MV-4-11 (cell line): Measurements from ENCODE around the gene RAI14.

Source experiments
- DNase-seq: peaks from one replicate; lab custom pipeline; 2025; lab: John Stamatoyannopoulos, UW

Gene RAI14

DNA sequence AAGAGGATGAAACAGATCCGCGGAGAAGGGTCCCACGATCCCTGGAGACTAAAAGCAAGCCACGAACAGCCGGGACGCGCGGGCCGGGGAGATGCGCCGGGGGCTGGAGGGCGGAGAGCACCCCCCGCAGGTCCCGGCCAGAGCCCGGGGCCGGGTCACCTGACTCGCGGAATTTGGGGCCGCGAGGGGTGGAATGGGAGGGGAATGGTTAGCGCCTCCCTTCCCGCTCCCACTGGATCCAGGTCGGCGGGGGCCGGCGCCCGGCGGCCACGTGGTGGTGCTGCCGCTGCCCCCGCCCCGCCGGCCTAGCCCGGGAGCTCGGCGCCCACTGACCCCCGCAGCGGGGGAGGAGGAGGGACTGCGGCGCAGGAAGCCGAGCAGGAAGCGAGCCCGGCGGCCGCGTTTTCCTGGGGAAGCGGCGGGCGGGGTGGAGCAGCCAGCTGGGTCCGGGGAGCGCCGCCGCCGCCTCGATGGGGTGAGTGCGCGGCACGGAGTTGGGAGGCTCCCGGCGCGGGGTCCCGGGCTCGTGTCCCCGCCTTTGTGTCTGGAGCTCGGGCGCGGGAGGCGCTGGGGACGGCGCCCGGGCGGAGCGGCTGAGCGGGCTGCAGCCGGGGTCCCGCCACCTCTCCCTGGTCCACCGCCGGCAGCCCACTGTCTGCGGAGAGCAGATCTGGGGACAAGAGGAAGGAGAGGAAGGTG, at the start of gene RAI14:
RAI14 (plus strand) TSS at position 328 of the 699 bp plus-strand sequence. CDS start 30,592 bp downstream, outside the sequence.
- no peak for DNase-seq

DNA sequence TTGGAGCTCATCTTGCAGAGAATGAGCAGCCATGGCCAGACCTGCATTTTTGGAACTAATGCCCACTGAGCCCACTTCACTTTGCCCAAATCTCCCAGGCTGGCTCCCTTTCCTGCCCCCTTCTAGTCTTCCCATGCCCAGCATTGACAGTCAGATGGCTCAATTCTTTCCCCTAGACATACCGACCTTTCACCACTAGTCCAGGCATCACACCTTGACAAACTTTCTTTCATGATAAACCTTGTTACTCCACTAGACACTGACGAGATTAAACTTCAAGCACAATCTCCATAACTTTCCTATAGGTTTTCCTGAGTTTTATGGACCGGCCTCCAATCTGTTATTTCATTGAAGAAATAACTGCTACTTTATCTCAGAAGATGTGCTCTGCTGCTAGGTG, 47.8 kb upstream of the RAI14 start:
- no peak for DNase-seq

DNA sequence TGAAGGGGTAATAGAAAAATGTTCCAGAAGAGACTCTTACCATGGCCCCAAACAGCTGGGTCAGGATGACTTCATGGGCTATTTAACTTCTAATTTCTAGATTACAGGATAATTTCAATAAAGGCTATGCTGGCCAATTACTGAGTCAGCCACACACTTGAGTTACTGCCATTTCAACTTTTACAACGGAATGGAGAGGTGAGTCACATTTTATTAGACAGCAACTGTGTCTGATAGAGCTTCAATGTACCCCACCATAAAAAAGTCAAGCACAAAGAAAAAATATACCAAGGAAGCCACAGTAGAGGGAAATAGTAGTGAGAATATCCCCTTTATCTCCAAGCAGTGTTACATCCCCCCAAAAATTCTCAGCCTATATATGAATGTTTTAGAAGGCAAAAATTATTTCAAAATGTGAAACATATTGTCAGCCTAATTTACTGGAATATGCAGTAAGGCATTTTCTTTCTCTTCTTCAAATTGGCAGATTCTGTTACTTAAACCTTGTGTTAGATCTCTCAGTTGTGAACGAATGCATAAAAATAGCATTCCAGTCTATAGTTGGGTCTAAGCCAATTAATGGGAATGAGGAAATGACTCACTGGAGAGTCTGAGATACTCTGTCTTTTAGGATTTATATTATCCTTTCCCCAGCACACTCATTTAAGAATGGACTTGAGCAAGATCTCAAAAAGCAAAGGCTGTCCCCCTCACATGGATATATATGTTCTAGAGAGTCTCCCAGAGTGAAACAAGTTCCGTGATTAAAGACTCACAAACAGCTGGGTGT, 47.1 kb upstream of the RAI14 start:
- no peak for DNase-seq

DNA sequence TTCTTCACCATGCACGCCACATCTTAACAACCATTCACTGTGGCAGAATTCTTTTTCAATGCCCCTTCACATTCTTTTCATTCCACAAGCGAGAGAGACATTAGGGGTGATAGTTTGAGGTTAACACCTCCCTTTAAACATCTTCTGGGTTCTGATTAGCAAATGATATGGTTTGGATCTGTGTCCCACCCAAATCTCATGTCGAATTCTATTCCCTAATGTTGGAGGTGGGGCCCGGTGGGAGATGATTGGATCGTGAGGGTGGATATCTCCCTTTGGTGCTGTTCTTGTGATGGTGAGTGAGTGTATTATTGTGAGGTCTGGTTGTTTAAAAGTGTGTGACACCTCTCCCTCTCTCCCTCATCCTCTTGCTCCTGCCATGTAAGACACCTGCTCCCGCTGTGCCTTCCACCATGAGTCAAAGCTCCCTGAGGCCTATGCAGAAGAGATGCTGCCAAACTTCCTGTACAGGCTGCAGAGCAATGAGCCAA, 46.1 kb upstream of the RAI14 start:
- no peak for DNase-seq

DNA sequence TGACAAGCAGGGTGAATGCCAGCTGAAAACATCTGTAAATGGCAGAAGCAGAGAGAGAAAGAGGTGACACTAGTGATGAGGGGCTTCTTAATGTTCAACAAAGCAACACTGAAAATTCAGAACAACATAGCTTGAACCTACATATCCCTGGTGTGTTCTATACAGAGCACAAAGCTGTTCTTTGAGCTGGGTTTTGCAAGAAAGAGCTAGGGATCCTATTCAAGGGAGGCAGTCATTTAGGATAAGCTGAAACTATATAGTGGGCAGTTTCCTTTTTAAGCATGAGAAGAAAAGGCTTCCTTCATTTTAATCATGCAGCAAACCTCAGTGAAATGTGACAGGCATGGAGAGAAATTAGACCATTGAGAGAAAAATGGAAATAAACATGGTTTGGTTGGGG, 45.6 kb upstream of the RAI14 start:
- no peak for DNase-seq

DNA sequence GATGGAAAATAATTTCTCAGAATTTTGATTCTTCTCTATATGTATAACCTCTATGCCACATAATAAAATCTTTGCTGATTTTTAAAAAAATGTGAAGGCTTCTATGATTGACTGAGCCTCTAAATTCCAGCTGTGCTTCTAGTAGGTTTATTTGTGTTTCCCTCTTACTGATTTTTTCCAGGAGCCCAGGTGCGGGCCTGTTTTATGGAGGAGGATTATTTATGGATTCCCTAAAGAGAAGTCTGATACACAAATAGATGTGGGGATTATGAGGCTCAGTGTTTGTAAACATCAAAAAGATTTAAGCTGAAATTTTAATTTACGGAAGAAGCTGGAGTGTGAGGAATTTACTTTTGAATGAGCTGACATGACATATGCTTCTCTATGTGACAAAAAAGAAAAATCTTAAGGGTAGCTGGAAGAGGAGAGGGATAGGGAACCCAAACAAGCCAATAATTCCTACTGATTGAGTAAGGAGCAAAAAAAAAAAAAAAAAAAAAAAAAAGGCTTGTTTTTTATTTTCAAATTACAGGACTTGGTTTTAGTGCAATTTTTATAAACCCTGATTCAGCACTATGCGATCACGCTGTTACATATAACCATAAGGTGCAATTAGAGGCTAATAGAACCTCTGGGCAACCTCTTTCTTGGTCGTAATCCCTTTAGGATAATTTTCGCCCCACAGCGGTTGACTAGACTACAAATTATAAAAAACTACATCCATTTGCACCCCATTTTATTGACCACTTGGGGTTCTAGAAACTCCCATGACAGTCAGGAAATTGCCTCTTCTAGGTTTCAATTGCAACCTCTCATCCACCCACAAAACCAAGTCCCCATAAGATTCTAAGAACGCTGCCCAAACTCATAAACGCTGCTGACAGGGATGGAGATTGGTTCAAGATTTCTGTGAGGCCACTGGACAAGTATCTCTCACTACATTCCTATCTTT, 44.4 kb upstream of the RAI14 start:
- DNase-seq, result no peak

DNA sequence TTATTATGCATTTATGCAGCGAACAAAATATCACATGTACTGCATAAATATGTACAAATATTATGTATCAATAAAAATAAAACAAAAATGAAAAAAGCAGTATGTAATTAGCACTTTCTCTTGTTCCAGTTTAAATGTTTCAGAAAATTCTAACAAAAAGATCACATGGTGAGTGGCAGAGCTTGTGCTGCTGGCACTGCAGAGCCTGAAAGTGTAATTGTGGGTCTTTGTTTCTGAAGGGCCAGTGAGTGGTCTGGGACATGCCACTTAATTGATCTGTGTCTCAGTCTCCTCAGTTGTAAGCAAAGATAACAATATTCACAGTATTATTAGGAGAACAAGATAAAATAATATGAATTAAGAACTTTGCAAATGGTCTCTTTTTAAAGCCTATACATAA, 39.5 kb upstream of the RAI14 start:
- no peak for DNase-seq

DNA sequence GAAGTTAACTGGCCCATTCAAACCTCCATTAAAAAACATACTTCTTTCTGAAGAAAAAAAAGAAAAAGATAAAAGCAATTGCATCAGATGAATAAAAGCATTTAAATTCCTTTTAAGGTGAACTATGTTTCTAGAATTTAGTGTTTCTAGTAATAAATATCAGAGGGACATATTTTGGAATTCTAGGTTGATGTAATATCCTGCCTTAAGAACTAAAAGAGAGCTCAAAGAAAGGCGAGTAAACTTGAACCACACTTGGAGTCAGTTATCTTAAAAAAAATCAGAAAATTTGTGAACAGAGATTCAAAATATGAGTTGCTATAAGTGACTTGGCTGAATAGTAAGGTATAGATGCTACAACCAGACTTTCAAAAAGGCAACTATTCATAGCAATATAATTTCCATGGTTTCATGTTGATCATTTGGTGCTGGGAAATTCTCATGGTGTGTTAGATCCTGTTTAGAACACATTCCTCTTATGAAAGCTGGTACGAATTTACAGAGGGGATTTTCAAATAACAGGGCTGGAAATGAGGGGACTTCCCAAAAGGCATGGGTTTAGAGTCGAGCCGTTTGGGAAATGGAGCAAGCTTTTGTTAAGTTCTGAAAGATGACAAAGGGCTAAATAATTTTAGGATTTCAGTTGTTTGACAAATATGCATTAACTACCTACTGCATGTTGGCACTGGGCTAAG, 37.6 kb upstream of the RAI14 start:
- DNase-seq, result no peak

DNA sequence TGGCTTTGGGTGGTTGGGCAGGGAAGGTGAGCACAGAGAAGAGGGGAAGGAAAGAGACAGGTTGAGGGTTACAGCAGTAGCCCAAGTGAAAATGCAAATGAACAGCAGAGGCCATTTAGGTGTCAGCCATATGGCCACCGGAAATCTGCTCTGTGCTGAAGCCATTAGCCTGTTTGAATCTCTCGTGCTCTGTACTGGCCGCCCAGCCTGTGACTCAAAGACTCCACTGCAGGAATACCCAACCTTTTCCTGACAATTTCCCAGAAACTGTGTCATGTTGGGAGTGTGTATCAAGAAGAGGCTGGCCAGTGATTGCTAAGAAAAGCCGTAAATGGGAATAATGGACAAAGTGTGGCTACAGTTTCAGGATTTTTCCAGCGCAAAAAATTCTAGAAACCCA, 35.9 kb upstream of the RAI14 start:
- no peak for DNase-seq

DNA sequence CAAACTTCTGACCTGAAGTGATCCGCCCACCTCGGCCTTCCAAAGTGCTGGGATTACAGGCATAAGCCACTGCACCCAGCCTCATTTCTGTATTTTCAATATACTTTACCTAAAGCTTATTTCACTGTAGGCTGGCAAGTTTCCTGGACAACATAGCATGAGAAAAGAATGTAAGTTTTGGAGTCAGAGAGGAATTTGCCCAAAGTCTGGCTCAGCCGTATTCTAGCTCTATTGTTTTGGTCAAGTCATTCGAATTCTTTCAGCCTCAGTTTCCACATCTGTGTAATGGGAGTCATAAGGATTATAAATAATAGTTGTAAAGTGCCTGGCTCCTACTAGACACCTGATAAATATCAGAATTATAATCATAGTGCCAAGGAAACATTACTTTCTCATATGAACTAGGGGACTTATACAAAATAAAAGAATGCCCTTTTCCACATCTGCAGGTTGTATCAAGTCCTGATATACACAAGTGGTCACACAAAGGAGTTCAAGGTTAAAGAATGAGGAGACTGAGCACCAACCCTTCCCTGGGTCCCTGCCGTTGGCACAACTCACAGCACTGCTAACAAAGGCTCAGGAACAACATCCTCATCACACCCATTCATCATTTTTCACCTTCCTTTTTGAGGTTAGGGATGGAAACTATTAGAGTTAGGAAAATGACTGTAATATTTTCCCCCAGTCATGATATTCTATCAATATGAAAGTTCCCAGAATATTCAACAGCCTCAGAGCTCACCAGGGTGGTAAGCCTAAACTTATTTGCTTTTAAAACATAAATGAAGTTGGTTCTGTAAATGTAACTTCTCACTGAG, 34.6 kb upstream of the RAI14 start:
- no peak for DNase-seq

DNA sequence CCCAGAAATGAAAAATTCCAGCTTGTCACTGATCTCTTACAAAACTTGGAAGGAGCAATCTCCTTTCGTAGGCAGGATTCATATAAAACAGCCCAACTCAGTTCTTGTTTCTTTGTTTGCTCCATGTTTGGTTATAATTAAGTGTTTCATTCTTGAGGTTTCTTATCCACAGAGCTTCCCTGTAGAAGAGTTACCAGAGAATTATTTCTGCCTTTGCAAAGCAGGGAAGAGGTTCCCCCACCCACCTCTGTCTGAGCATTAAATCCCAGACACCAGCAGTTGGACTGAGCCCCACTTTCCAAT, 34.1 kb upstream of the RAI14 start:
- no peak for DNase-seq

DNA sequence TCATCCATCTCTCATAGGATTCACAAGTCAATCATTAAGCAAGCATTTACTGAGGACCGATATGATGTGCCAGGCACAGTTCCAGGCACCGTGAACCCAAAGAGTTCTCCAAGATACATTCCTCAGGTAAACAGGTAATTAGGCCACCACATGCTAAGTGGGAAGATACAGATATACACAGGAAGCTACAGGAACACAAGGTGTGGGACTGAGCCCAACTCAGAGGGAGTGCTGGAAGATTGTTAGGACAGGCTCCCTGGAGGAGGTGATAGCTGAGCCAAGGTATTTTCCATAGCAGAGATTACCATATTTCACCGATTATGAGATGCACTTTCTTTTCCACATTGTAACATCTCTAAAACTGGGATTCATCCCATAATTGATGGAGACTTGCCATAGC, 31.4 kb upstream of the RAI14 start:
- no peak for DNase-seq

DNA sequence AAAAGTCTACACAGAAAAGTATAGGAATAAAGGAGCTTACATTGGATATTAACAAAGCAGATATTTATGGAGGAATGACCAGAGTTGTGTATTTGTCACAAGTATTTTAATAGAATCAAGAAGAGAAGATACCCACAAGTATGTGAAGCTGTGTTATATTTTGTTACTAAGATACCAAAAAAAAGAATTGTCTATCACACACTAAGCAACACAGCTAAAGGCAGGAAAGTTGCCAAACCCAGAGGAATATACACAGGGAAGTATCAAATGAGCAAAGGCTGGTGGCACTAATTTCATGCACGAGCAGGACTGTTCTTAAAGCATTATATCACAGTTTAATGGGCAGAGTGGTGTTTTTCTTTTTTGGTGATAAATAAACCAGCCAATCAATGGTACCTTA, 30.9 kb upstream of the RAI14 start:
- no peak for DNase-seq

DNA sequence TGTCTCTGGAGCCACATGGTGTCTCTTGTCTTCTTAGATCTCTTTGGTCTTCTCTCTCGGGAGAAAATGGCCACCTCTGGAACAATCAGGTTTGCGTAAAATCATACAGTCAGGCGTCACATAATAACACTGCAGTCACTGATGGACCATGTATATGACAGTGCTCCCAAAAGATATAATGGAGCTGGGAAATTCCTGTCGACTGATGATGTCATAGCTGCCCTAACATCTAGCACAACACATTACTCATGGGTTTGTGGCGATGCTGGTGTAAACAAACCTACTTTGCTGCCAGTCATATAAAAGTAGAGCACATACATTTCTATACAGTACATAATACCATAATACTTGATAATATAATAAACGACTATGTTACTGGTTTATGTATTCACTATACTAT, 30.1 kb upstream of the RAI14 start:
- no peak for DNase-seq

DNA sequence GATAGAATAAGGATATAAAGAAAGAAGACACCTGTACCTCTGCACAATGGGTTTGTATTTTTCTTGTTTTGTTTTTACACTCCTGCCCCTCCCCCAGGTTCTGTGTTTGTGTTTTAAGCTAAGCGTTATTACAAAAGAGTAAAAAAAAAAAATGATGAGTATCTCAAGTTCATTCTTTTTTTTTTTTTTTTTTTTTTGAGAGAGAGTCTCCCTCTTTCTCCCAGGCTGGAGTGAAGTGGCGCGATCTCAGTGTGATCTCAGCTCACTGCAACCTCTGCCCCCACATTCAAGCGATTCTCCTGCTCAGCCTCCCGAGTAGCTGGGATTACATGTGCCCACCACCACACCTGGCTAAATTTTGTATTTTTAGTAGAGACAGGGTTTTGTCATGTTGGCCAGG, 29.4 kb upstream of the RAI14 start:
- no peak for DNase-seq

DNA sequence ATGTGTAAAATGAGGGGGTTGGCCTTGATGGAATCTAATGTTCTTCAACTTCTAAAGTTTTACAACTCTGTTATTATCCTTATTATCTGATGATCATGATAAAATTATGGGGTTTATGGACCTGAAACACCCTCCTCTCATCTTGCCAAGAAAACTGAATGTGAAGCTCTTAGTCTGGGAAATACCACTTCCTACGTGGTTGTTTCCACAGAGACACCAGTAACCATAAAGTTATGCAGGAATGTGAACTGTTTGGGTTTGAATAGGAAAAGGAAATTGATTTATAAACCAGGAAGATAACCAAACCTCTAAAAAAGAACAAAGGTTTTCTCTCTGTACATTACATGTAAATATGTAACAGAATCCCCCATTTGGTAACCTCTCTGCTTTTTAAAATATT, 28.3 kb upstream of the RAI14 start:
- no peak for DNase-seq

DNA sequence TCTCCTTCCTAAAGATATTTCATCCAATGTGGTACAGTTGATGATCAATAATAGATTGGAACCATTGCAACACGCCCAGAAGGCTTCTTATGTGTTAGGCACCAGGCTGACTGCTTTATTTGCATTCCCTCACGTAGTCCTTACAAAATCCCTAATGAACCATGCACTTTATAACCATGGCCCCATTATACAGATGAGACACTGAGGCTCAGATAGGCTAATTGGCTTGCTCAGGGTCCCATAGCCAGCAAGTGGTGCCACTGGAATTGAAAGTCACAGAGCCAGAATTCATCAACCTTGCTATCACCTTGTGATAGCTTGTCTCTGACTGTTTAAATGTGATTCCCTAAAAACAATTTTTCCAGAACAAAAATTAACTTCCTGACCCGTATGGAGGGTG, 27.8 kb upstream of the RAI14 start:
- DNase-seq, result no peak

DNA sequence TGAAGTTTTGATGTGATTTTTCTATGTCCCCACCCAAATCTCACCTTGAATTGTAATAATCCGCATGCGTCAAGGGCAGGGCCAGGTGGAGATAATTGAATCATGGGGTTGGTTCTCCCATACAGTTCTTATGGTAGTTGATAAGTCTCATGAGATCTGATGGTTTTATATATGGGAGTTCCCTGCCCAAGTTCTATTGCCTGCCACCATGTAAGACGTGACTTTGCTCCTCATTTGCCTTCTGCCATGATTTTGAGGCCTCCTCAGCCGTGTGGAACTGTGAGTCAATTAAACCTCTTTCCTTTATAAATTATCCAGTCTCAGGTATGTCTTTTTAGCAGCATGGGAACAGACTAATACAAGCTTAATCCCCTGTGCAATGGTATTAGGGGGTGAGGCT, 25.5 kb upstream of the RAI14 start:
- no peak for DNase-seq

DNA sequence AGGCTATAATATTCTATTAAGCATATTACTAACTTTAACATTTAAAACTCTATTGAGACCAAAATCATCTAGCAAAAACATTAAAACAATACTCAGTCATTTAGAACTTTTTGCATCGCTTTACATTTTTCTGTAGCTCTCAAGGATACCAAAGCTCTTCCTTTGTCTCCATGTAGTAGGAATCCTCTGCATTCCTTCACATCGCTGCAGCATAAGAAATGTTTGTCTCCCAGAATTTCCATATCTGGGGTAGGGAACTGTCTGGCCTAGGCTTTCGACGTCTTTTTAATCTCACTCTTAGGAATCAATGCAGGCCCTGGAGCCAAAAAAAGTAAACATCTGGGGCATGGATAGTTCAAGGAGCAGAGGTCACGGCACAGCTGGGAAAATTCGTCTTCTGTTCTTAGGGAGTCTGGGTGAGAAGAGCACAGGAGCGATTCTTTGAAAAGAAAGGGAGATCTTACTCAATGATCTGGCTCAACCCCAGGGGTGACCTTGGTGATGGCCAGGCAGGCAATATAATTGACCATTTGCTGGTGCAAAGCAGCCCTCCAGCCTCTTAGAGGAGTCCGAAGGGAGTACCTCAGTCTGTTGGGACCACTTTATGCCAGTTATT, 23.2 kb upstream of the RAI14 start:
- DNase-seq, result no peak

DNA sequence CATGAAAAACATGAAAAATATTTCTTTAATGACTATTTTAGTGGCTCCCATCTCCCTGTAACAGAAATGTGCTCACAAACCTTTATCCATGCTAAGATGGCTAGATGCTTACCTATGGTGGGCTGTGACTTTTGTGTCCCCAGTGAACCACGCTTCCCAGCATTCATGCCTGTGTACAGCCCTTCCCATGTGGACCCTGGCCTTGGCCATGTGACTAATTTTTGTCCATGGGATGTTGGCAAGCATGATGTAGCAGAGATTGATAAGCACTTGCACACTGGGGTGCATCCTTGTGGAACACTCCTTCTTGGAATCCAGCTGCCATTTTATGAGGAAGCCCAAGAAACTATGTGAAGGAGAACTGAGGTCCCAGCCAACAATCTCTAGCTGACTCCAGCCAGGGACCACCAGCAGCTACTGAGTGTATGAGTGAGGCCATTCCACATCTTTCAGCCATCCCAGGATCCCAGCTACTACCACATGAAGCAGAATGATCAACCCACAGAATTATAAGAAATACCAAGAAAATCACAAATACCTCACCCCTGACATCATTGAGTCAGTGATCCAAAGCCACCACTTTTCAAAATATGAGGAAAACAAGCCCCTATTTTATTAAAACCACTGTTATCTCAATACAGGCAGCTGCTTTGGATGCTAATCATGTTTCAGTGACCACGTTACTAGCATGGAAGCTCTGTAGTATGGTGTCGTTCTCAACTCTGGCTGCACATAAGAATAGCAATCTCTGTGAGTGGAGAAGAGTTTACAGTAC, 16.1 kb upstream of the RAI14 start:
- DNase-seq, result no peak
